SK-N-SH (cell line): ENCODE measurements around the gene INPP5A. TPM values are rescaled to one million over a fixed set of nuclear protein-coding genes. Genes with fewer than 3 reads are reported as not detected.

ENCODE experiments used
- CTCF ChIA-PET: fragments of 300-600, 350-600 bp; formaldehyde crosslinking; extraction: SDS; loops from one replicate; lab custom pipeline; 2021; lab: Yijun Ruan, JAX
- POLR2A ChIA-PET: fragments of 350-600 bp; sonication (Branson Sonifier 250); formaldehyde crosslinking; extraction: SDS; loops from one replicate; lab custom pipeline; 2020; ENCODE audit warnings: antibody characterized with exemption, inconsistent platforms; lab: Yijun Ruan, JAX
- DNase-seq: peaks from one replicate; pipeline ENCODE4 v3.0.0; 2012
- H2AFZ ChIP-seq: fragments of 200-600 bp; sonication (generic); 2 replicates; pipeline ENCODE4 v1.8.1; 2016; ENCODE audit warnings: antibody characterized with exemption, mild to moderate bottlenecking, low read depth
- H3F3A ChIP-seq: fragments of 200-600 bp; sonication (generic); replicated peaks from 2 replicates; pipeline ENCODE3; 2016; ENCODE audit warnings: antibody characterized with exemption, mild to moderate bottlenecking; ENCODE audit not compliant: insufficient read depth
- H3K27ac ChIP-seq, 2 experiments: fragments of 200-500 bp in 1 of 2; fragments of 200-600 bp in 1 of 2; sonication (Bioruptor generic) in 1 of 2; sonication (generic), shearing (Covaris generic) in 1 of 2; 2 replicates each; pipeline versions ENCODE4 v1.5.1 to v1.6.1; 2014 to 2016; ENCODE audit warnings: low read depth in 2 of 2, inconsistent platforms in 1 of 2, low read length in 1 of 2, mild to moderate bottlenecking in 1 of 2, mixed read lengths in 1 of 2
- H3K27me3 ChIP-seq: fragments of 200-600 bp; sonication (generic), shearing (Covaris generic); 2 replicates; pipeline ENCODE4 v1.6.1; 2016; ENCODE audit warnings: mixed run types; ENCODE audit not compliant: insufficient read depth
- H3K36me3 ChIP-seq, 2 experiments: fragments of 200-500 bp in 1 of 2; fragments of 200-600 bp in 1 of 2; sonication (Bioruptor generic) in 1 of 2; sonication (generic) in 1 of 2; replicated peaks in 1 of 2; 2 replicates each; pipeline versions ENCODE3 to v1.5.1; 2014 to 2016; ENCODE audit warnings: low read length in 1 of 2, mild to moderate bottlenecking in 1 of 2; ENCODE audit not compliant: insufficient read depth in 2 of 2, control insufficient read depth in 1 of 2
- H3K4me1 ChIP-seq, 2 experiments: fragments of 200-500 bp in 1 of 2; fragments of 200-600 bp in 1 of 2; sonication (Bioruptor generic) in 1 of 2; sonication (generic), shearing (Covaris generic) in 1 of 2; 2 replicates each; pipeline versions ENCODE4 v1.5.1 to v1.6.1; 2014 to 2016; ENCODE audit warnings: low read depth in 1 of 2, low read length in 1 of 2, mixed run types in 1 of 2; ENCODE audit not compliant: insufficient read depth in 2 of 2, control insufficient read depth in 1 of 2
- H3K4me2 ChIP-seq: fragments of 200-600 bp; sonication (generic), shearing (Covaris generic); 2 replicates; pipeline ENCODE4 v1.6.1; 2017; ENCODE audit warnings: mixed run types
- H3K4me3 ChIP-seq, 2 experiments: fragments of 200-500 bp in 1 of 2; fragments of 200-600 bp in 1 of 2; sonication (Bioruptor generic) in 1 of 2; sonication (generic), shearing (Covaris generic) in 1 of 2; 2 replicates each; pipeline versions ENCODE4 v1.5.1 to v1.8.1; 2014 to 2016; ENCODE audit warnings: low read depth in 2 of 2, inconsistent platforms in 1 of 2, low read length in 1 of 2, mild to moderate bottlenecking in 1 of 2, mixed read lengths in 1 of 2, moderate library complexity in 1 of 2
- H3K79me2 ChIP-seq: fragments of 200-600 bp; sonication (generic); 2 replicates; pipeline ENCODE4 v1.8.1; 2017; ENCODE audit warnings: mild to moderate bottlenecking; ENCODE audit not compliant: insufficient read depth
- H3K9ac ChIP-seq: fragments of 200-600 bp; sonication (generic); 2 replicates; pipeline ENCODE4 v1.6.1; 2017; ENCODE audit warnings: mixed run types
- H3K9me2 ChIP-seq: fragments of 200-600 bp; sonication (generic); 2 replicates; pipeline ENCODE4 v1.6.1; 2017; ENCODE audit warnings: mixed run types
- H3K9me3 ChIP-seq: fragments of 200-600 bp; sonication (generic); 2 replicates; pipeline ENCODE4 v1.6.1; 2017; ENCODE audit warnings: mixed run types, mild to moderate bottlenecking, moderate library complexity
- H4K20me1 ChIP-seq: fragments of 200-600 bp; sonication (generic); 2 replicates; pipeline ENCODE4 v1.6.1; 2017; ENCODE audit warnings: mild to moderate bottlenecking, mixed run types; ENCODE audit not compliant: insufficient read depth
- CHD2 ChIP-seq: fragments of 150-350 bp; IDR thresholded peaks from 2 replicates; pipeline ENCODE4 v1.6.1; 2018; ENCODE audit warnings: low read length; ENCODE audit not compliant: partially characterized antibody
- ELF1 ChIP-seq: IDR thresholded peaks from 2 replicates; pipeline ENCODE4 v1.4.0; 2012
- FOXJ3 ChIP-seq: sonication (generic); formaldehyde crosslinking; IDR thresholded peaks from 2 replicates; pipeline ENCODE4 v1.5.1; 2020; ENCODE audit warnings: mild to moderate bottlenecking, missing genetic modification reagents
- GABPA ChIP-seq: IDR thresholded peaks from 2 replicates; pipeline ENCODE4 v1.4.0; 2012; ENCODE audit warnings: low read depth, mild to moderate bottlenecking
- GATA2 ChIP-seq: sonication (generic); formaldehyde crosslinking; IDR thresholded peaks from 2 replicates; pipeline ENCODE4 v1.5.0; 2020; ENCODE audit warnings: mild to moderate bottlenecking, missing genetic modification reagents
- IRF3 ChIP-seq: fragments of 150-350 bp; IDR thresholded peaks from 2 replicates; pipeline ENCODE4 v1.6.1; 2016; ENCODE audit warnings: mild to moderate bottlenecking, low read depth, low read length
- MAX ChIP-seq: IDR thresholded peaks from 2 replicates; pipeline ENCODE4 v1.4.0; 2012; ENCODE audit warnings: low read depth
- MEF2A ChIP-seq: IDR thresholded peaks from 2 replicates; pipeline ENCODE4 v1.4.0; 2012; ENCODE audit warnings: low read depth, borderline replicate concordance
- MXI1 ChIP-seq: IDR thresholded peaks from 2 replicates; pipeline ENCODE4 v1.6.1; 2012; ENCODE audit warnings: mild to moderate bottlenecking, low read depth, low read length, improper control_type of control experiment
- NRF1 ChIP-seq: IDR thresholded peaks from 2 replicates; pipeline ENCODE4 v1.6.1; 2012; ENCODE audit warnings: low read depth, mild to moderate bottlenecking, low read length
- PBX3 ChIP-seq: IDR thresholded peaks from 2 replicates; pipeline ENCODE4; 2012
- RCOR1 ChIP-seq: fragments of 150-350 bp; IDR thresholded peaks from 2 replicates; pipeline ENCODE4 v1.6.1; 2017; ENCODE audit warnings: antibody characterized with exemption, low read length
- RFX5 ChIP-seq: IDR thresholded peaks from 2 replicates; pipeline ENCODE4 v1.6.1; 2012; ENCODE audit warnings: mild to moderate bottlenecking, improper control_type of control experiment, low read length
- RXRA ChIP-seq: IDR thresholded peaks from 2 replicates; pipeline ENCODE4 v1.4.0; 2012; ENCODE audit warnings: low read depth, mild to moderate bottlenecking, borderline replicate concordance
- SIN3A ChIP-seq: IDR thresholded peaks from 2 replicates; pipeline ENCODE4 v1.6.1; 2012; ENCODE audit warnings: low read depth, mild to moderate bottlenecking, low read length, moderate library complexity, borderline replicate concordance
- SMC3 ChIP-seq: IDR thresholded peaks from 2 replicates; pipeline ENCODE4 v1.6.1; 2012; ENCODE audit warnings: low read depth, low read length, improper control_type of control experiment
- TAF1 ChIP-seq: IDR thresholded peaks from 2 replicates; pipeline ENCODE4 v1.6.1; 2012; ENCODE audit warnings: low read depth, mild to moderate bottlenecking, low read length, moderate library complexity, borderline replicate concordance
- TCF12 ChIP-seq: IDR thresholded peaks from 2 replicates; pipeline ENCODE4 v1.4.0; 2012
- USF2 ChIP-seq: fragments of 150-350 bp; IDR thresholded peaks from 2 replicates; pipeline ENCODE4 v1.6.1; 2017; ENCODE audit warnings: antibody characterized with exemption, low read length, low read depth, borderline replicate concordance
- YY1 ChIP-seq: IDR thresholded peaks from 2 replicates; pipeline ENCODE4 v1.4.0; 2012; ENCODE audit warnings: low read depth, mild to moderate bottlenecking
- ZBTB33 ChIP-seq: IDR thresholded peaks from 2 replicates; pipeline ENCODE4 v1.4.0; 2012; ENCODE audit warnings: low read depth, borderline replicate concordance
- whole genome bisulfite sequencing: methylation state at CpG from one replicate; pipeline ENCODE4 v1.1.6; 2017; ENCODE audit warnings: low lambda C conversion rate; 5-methylcytosine and 5-hydroxymethylcytosine counted together
- polyA plus RNA-seq, 3 experiments: library from polyadenylated mRNA; depleted of rRNA; stranded (reverse); fragments of >200 nt; gene quantifications; 2 replicates each; pipeline ENCODE4 v1.2.3, GENCODE V29; 2012

Gene INPP5A
- polyA plus RNA-seq, 1 of the 3 experiments (the other 2 are of a cell fraction): 12.0 TPM

- no peaks in the 10 kb centered on the region; a peak in 1 of 4 replicates for H3K4me1 ChIP-seq
- POLR2A ChIA-PET: no interaction called here
- H3K27me3 ChIP-seq: no peaks in the 10 kb centered on the region
- no peak for TF ChIP-seq MAX
- no peak for TF ChIP-seq PBX3
- no peak for TF ChIP-seq YY1
- TF ChIP-seq NRF1: no peak
- no peak for TF ChIP-seq GATA2
- no peak for TF ChIP-seq MXI1
- TF ChIP-seq RCOR1: no peak
- no peak for TF ChIP-seq RFX5
- no peak for TF ChIP-seq TAF1
- no peak for TF ChIP-seq RXRA
- TF ChIP-seq MEF2A: no peak
- no peak for TF ChIP-seq TCF12
- TF ChIP-seq IRF3: no peak
- no peak for TF ChIP-seq GABPA
- no peaks in the 10 kb centered on the region for H3K9me2 ChIP-seq
- no peak overlapping the region for H2AFZ ChIP-seq
- 31% methylated on average over 9 of the region's 11 CpGs for WGBS
- no peaks in the 10 kb centered on the region for H4K20me1 ChIP-seq
- H3K36me3 ChIP-seq: no peaks in the 10 kb centered on the region
- no peak overlapping the region for H3K9ac ChIP-seq
- H3K4me2 ChIP-seq: no peak overlapping the region
- CTCF ChIA-PET: interaction anchor here (0.6 kb wide), 1 partner anchor 25 kb away, joined by 3 read pairs; no protein-coding TSS in a partner anchor
- H3K79me2 ChIP-seq: no peaks in the 10 kb centered on the region
- H3K27ac ChIP-seq: no peak overlapping the region
- H3F3A ChIP-seq: no peaks in the 10 kb centered on the region
- no peak for DNase-seq
- H3K9me3 ChIP-seq: no peaks in the 10 kb centered on the region
- H3K4me3 ChIP-seq: no peak overlapping the region
Measured at GRCh38 chr10:132765435-132765834, 227.8 kb downstream of the INPP5A start.

- WGBS: 94% methylated on average over 13 of the region's 13 CpGs
Measured at GRCh38 chr10:132766291-132766690, 228.7 kb downstream of the INPP5A start.

More at GRCh38 chr10:132766291-132766690, 228.7 kb downstream of the INPP5A start:
- no peaks in the 10 kb centered on the region for H3K36me3 ChIP-seq
- H3K4me3 ChIP-seq: no peak overlapping the region
- no peak overlapping the region for H3K27ac ChIP-seq
- ChIA-PET CTCF (no interaction called here), POLR2A (no interaction called here)
- H3K9me3 ChIP-seq: no peaks in the 10 kb centered on the region
- H4K20me1 ChIP-seq: no peaks in the 10 kb centered on the region
- no peaks in the 10 kb centered on the region for H3K79me2 ChIP-seq
- no peak overlapping the region for H3K4me2 ChIP-seq
- no peak overlapping the region for H2AFZ ChIP-seq
- H3K4me1 ChIP-seq: no peaks in the 10 kb centered on the region; a peak in 1 of 4 replicates
- no peak overlapping the region for H3K9ac ChIP-seq
- no peak for DNase-seq
- no peaks in the 10 kb centered on the region for H3F3A ChIP-seq
- no peak for TF ChIP-seq SIN3A
- no peak for TF ChIP-seq PBX3
- no peak for TF ChIP-seq TCF12
- TF ChIP-seq RFX5: no peak
- no peak for TF ChIP-seq GABPA
- TF ChIP-seq FOXJ3 (CRISPR knock-in tag): no peak
- no peak for TF ChIP-seq ELF1
- no peak for TF ChIP-seq MAX
- no peak for TF ChIP-seq CHD2
- no peak for TF ChIP-seq RCOR1
- no peak for TF ChIP-seq SMC3
- no peak for TF ChIP-seq USF2
- no peak for TF ChIP-seq ZBTB33
- no peaks in the 10 kb centered on the region for H3K9me2 ChIP-seq
- H3K27me3 ChIP-seq: no peaks in the 10 kb centered on the region
